COLO668 (cell line): Measurements from ENCODE around the gene KIF16B.
"Not testable (repeated sequence)": the region's sequence is repeated elsewhere in the genome, so short reads cannot be mapped to it uniquely, and the experiment has no call there.

Experiments
- DNase-seq: peaks from one replicate; lab custom pipeline; 2025; ENCODE audit not compliant: unreplicated experiment; lab: John Stamatoyannopoulos, UW

The KIF16B gene

DNA sequence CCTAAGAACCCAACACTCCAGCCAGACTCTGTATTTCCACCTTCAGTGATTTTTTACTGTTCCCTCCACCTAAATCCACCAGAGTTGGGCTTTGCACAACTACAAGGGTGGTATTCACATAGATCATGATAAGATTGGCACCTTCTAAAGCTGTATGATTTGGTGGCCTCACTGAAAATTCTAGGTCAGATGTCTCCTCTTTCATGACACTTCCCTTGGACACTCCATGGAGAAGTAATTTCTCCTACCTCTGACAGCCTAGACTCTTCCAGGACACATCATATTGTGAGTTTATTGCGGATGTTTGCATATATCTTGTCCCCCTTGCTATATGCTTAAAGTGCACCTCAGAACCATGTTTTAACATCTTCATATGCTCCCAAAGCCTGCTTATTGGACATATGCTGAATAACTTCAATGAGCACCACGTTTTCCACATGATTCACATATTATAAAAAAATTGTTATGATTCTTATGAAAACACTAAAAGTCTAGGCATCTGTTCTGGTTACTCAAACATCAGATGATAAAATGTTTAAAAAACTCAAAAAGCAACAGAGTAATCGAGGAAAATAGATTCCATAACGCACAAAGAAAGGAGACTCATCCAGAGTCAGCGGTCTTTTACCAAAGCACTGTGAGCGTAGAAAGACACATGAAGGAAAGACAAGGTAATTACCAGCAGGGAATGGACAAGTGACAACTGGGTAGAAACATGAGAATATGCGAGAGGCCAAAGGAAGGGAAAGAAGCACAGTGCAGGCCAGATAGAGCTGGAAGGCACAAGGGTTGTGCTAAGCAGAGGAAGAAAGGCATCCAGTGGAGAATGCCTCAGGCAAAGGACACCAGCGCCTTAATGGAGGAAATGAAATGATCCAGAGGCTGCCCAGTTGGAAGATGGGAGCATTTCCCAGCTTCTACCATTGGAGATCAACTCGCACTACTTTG, 46.5 kb downstream of the KIF16B start:
- DNase-seq: no peak

DNA sequence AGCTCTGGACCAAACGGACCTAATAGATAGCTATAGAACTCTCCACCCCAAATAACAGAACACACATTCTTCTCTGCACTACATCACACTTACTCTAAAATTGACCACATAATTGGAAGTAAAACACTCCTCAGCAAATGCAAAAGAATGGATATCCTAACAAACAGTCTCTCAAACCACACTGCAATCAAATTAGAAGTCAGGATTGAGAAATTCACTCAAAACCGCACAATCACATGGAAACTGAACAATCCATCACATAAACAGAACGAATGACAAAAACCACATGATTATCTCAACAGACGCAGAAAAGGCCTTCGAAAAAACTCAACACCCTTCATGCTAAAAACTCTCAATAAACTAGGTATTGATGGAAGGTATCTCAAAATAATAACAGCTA, 50.6 kb downstream of the KIF16B start:
- not testable (repeated sequence) for DNase-seq

DNA sequence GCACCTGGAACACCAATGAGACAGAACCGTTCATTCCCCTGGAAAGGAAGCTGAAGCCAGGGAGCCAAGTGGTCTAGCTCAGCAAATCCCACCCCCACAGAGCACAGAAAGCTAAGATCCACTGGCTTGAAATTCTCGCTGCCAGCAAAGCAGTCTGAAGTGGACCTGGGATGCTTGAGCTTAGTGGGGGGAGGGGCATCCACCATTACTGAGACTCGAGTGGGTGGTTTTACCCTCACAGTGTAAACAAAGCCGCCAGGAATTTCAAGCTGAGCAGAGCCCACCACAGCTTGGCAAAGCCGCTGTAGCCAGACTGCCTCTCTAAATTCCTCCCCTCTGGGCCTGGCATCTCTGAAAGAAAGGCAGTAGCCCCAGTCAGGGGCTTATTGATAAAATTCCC, 53.1 kb downstream of the KIF16B start:
- DNase-seq: no peak

DNA sequence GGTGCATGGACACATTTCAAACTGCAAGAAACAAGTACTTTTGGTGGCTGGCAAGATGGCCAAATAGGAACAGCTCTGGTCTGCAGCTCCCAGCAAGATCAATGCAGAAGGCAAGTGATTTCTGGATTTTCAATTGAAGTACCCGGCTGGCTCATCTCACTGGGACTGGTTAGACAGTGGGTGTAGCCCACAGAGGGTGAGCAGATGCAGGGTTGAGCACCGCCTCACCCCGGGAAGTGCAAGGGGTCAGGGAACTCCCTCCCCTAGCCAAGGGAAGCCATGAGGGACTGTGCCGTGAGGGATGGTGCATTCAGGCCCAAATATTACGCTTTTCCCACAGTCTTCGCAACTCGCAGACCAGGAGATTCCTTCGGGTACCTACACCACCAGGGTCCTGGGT, 53.6 kb downstream of the KIF16B start:
- not testable (repeated sequence) for DNase-seq

DNA sequence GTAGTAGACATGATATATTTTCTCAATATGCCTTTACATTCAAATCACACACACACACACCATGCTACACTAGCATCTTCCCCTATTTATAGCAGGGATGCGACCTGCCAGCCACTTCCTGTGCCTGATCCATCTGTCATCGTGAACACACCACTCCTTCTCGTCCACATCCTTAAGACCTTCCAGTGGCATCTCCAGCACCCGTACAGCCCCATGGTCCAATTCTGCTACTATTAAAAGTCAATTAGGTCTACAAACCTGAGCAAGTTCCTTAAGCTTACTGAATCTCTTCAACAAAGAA, 54.5 kb downstream of the KIF16B start:
- no peak for DNase-seq

DNA sequence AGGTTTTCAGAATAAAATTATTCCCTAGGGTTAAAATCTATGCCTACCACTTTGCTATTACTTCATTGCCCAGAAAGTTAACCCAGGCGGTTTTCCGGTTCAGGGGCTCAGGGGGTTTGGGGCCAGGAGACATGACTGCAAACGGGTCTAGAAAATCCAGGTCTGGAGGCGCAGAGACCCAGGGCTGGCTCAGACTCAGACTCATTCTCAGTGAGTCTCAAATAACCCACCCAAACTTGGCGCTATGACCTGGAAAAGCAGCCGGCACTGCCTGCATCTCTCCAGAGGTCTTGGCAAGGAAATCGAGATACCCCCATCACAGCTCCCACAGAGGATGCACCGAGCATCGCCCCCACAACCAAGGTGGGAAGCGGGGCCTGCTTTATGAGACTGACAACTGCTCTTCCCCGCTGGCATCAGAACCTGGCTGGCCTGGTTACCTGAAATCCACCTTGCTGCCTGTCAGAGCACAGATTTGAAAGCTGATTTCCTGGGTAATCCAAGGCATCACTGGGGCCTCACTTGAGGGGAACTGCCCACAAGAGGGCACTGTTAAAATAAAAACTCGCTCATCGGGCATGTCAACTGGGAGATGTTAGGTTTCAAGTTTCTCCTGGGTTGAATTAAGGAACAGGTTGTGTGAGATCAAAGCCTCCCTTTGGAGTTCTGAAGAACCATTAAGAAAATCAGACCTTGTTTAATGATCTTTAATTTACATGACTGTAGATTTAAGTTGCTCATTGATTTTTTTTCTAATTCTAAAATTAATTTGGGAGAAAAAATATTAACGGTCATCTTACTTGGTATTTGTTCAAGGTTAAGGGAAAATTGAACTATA, 55.1 kb downstream of the KIF16B start:
- peak; percentile 41 for DNase-seq

DNA sequence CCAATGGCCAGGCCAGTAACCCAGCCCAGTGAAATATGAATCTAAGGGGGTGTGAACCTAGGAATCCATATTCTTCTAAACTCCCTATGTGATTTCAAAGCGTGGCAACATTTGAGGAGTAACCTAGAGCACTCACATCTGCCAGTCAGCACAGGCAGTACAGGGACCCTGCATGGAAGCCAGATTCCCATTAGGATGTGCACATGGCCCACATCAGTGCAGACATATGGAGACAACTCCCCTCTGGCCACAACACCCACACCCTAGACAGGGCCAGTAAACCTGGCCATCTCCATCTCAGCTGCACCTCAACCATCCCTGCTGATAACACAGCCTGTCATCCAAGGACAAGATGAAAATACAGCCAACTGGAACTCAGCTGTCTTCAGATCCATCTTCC, 56.5 kb downstream of the KIF16B start:
- no peak for DNase-seq

DNA sequence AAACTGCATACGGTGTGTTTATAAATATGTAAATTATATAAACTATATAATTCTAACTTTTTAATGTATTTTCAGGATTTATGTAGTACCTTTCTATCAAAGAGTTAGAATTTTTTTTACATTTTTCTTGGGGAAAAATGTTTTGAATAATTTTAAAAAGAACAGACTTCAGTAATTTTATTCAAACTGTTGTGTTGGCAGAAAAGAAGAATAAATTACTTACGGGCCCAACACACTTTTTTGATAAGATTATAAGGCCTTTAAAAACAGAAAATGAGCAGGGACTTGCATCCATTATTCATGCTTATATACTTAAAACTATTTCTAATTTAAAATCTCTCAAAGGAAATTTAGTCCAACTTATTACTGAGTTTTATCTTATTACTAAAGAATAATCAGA, 58.2 kb downstream of the KIF16B start:
- no peak for DNase-seq

DNA sequence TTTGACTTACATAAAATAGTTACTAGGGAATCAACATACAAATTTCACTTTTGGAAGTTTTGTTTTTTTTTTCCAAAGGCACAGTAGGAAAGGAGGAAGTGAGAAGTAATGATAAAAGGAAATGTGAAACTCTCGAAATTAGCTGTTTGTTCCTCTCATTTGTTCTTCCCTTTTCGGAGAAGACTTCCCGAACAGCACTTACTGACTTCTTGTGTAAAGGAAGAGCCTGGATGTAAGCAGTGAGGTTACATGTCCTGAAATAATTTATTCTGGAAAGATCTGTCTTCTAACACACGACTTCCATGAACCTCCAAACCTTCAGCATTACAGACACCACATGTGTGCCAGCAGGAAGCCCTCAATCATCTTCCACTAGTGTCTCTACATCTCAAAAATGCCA, 59.1 kb downstream of the KIF16B start:
- DNase-seq: no peak

DNA sequence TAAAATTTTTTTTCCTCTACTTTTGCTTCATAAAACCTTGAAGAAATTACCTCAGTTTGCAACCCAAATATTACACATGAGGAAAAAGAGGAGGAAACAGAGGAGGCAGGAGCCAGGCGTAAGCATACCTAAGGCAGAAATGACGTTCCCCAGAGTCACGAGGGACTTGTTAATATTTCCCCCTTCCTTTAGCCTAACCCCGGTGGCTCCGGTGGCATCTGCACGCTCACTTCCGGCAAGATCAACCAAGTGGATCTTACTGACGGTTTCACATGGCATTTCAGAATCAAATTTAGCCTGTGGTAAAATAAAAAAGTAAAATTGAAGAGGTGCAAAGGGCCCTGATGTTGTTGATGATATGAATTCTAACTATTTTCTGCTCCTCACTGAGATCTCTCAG, 67.4 kb downstream of the KIF16B start:
- no peak for DNase-seq

DNA sequence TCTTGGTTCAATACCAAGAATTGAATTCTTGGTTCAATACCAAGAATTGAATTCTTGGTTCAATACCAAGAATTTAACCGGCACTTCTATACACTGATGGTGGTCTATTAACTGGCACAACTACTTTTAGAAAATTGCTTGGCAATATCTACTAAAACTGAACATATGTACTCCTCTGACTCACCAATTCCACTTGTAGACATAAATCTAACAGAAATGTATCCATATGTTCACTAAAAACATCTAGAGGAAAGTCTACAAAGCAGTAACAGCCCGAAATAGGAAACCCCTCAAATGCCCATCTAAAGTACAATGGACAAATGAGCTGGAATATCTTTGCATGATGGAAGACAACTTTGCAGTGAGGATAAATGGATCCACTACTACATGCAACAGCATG, 71.9 kb downstream of the KIF16B start:
- no peak for DNase-seq

DNA sequence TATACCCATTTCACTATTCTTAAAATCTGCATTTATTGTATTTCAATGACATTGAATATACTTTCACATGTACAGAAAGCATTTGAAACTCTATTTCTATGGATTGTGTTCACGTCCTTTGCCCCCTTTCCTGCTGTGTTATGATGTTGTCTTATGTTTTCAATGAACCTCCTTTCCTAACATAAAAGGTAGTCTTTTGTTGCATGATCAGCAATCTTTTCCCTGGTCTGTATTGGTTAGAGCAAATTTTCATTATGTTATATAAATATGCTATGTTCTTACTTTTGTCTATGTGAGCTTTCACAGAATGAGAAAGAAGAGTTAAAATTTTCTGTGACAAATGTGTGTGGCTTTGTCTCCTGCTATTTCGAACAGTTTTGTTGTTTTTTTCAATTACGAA, 73.1 kb downstream of the KIF16B start:
- DNase-seq: no peak

DNA sequence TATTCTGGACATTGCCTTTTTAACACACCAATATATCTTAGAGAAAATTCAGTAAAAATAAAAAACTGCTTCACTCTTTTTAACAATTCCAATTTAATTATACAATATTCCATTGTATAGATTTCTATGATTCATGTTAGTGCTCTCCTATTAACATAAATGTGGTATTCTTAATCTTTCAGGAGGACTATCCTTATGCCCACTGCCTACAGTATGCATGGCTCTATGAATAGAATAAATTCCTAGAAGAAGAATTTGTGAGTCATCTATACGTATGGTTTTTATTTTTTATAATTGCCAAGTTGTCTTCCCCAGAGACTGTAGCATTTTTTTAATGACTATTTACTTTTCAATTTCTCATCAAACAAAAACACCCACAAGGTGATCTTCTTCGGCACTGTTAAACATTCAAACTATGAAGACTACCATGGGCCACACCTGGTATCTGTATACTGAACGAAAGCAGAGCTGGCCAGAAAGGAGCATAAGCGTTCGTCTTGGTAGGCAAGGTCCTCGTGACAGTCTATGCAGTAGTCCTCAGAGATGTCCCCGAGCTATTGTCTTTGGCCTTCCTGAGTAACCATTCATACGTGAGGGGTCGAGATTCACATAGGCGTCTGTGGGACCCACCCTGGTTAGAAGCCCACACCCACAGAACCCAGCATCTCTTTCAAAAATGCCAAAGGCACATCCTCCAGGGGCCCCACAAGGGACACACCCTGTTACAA, 74.6 kb downstream of the KIF16B start:
- DNase-seq: no peak

DNA sequence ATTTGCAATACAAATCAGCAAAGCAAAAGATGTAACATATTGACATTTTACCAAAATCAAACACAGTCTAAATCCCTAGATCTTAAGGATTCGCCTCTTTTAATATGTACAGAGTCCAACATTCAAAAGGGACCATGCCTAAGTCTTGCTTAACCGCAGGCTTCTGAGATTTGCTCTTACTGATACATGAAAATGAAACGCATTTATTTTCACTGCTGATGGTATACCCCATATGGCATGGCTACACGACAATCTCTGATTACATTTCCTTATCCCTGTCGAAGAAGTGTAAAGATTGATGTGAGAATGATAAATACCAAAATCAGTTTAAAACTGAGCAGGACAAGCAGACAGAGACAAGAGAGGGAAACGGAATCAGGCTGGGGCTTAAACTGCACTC, 75.4 kb downstream of the KIF16B start:
- DNase-seq: no peak

DNA sequence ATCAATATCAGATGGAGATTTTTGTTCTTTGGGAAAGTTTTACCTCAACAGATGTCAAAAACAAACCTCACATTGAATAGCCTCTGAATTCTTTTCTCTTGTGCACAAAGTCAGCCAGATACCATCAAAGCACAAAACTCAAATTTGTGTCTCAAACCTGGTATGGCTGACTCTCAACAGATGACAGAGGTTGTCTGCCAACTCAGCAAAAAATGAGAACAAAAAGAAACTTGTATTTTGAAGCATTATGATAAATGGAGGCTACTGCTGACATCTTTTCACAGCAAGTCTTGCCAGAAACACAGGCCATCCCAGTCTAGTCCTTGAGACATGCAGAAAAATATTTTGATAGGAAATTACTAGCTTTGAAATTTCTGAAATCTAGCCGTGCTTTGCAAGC, 79.8 kb downstream of the KIF16B start:
- no peak for DNase-seq

DNA sequence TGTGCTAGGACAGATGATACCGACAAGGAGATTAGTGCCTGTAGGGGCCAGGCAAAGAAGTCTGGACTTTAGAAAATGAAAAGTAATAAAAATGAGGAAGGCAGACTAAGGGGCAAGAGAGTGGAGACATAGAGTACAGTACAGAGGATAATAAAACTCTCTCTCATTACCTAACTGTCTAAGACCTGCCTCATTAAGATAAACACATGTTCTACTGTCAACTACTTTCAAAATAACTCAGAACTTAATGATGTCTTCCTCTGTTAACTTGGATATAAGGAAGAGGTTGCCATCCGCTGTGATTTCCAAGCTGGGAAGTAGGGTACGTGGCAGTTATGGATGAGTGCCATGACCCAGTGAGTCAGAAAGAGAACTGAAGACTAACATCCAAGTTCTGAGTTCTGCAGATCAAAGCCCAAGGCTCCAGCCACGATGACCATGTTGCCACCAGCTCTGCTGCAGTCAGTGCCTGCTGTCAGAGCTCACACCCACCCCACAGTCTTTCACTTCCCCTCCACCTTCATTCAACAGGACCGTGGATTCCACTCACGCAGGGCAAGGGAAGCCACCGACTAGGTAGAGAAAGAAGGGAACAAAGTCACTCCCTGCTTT, 81.8 kb downstream of the KIF16B start:
- DNase-seq: no peak

DNA sequence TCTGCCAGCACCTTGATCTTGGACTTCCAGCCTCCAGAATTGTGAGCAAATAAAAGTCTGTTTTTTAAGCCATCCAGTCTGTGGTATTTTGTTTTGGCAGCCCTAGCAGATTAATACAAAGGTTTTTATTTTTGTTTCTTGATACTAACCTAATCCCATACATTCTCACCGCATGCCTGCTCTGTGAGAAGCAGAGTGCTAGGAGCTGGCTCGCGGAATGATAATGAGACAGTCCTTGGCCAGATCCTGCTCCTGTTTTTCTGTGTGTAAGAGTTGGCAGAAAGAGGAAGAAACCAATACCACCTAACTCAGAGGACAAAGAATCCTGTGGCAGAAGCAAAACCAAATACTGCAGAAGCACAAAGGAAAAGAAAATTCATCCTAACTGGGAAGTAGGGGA, 82.6 kb downstream of the KIF16B start:
- no peak for DNase-seq

DNA sequence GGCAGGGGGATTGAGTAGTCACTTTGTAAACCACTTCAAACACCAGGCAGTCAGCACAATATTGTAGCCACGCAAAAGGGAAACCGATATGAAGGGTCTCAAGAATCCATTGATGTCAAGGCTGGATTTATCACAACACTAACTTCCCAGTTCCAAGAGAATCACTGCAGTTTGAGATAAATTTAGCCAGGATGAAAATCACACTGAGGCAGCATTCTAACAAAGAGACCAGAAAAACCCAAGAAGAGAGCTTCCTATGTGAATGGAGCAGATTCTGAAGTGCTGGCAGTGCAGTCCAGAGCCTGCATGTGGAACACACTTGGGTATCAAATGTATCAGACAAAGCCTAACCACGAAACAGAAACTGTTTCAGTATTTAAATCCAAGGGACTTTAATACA, 84.6 kb downstream of the KIF16B start:
- DNase-seq: no peak

DNA sequence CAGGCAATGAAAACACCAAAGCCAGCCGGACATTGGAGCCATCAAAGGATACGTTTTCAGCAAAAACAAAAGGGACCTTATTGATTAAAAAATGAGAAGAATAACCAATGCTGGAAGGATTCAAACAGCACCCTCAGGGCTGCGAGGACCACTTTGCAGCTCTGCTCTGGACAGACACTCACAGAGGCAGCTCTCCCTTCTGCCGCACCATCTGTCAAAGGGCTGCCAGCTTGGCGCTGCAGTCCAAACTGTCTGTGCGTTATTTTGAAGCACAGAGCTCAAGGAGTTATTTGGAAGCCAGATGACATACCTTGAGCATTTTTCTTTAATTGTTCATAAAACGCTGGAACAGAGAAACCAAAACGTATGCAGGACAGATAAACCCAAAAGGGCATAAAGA, 85.2 kb downstream of the KIF16B start:
- DNase-seq: no peak

DNA sequence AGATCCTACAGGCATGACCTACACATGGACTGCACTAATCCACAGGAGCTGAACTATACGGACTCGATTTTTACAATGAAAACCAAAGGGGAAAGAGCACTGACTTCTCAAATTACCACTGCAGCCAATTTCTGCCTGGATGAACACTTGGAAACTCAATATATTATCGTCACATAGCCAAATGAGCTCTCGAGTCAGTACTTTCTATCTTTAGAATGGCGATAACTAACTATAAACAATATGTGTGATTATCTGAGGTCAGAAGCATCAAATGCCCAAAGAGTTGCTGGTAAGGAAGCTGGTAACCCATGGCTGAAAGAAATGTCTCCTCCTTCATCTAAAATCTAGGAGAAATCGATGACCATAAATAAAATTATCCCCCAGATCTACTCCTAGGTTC, 86.7 kb downstream of the KIF16B start:
- DNase-seq: no peak

DNA sequence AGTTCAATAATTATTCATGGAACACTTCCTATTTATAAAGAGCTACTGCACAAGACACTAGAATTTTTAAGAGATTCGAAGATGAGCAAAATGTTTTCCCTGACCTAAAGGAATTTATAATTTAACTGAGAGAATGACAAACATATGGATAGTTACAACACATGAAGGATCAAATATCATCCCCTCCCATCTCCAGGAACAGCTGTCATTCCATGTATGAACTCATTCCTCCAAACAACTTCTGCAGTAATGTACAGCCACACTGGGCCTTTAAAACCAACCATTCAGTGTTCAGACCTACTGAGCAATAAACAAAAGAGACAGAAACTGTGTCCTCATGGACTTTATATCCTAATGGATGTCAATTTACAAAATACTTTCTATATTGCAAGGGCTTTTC, 87.8 kb downstream of the KIF16B start:
- no peak for DNase-seq
